HepG2 (cell line): ENCODE measurements around the gene FLACC1. TPM values are rescaled to one million over a fixed set of nuclear protein-coding genes. Genes with fewer than 3 reads are reported as not detected.
A peak's percentile ranks its signal among the peaks of the same experiment; 100 is the strongest.

Source experiments
- ATAC-seq: fragments of 200-7000 bp; cut with Tn5 transposase; 3 replicates; pipeline ENCODE4 v1.9.1; 2020; ENCODE audit warnings: mild to moderate bottlenecking, moderate library complexity
- BruUV-seq: library from RNA; stranded (reverse); fragments of 400-500 nt; replicated peaks from 2 replicates; lab custom pipeline; 2021; lab: Mats Ljungman, UMichigan
- CTCF ChIA-PET: fragments of 300-600 bp; formaldehyde crosslinking; extraction: SDS; loops from one replicate; lab custom pipeline; 2021; ENCODE audit warnings: low total read pairs, inconsistent platforms, low intra/inter-chr PET ratio; lab: Yijun Ruan, JAX
- POLR2A ChIA-PET: fragments of 350-600 bp; sonication (Branson Sonifier 250); formaldehyde crosslinking; loops from one replicate; lab custom pipeline; 2020; ENCODE audit warnings: antibody characterized with exemption, inconsistent platforms; lab: Yijun Ruan, JAX
- DNase-seq: peaks from one replicate; pipeline ENCODE4 v3.0.0-alpha.2; 2015; ENCODE audit warnings: low spot score
- FAIRE-seq: peaks from 3 replicates; lab custom pipeline; 2011; peaks lifted over from hg19 to GRCh38; lab: Jason Lieb, UNC
- H2AFZ ChIP-seq: one replicate; pipeline ENCODE4 v1.6.1; 2011; ENCODE audit warnings: low read length, inconsistent platforms
- H3K27ac ChIP-seq: fragments of 300-600 bp; 3 replicates; pipeline ENCODE4 v1.8.0; 2011; ENCODE audit warnings: mixed run types, mild to moderate bottlenecking, mixed read lengths, low read length, inconsistent platforms; ENCODE audit not compliant: insufficient read depth; ENCODE audit errors: extremely low read length
- H3K27me3 ChIP-seq, 2 experiments: fragments of 200-600 bp in 1 of 2; 2 replicates in 1 of 2; 3 replicates in 1 of 2; pipeline versions ENCODE4 v1.6.0 to v1.8.0; 2011; ENCODE audit warnings: low read length in 2 of 2, mild to moderate bottlenecking in 2 of 2, moderate library complexity in 2 of 2, inconsistent platforms in 1 of 2; ENCODE audit not compliant: insufficient read depth in 2 of 2, control insufficient read depth in 1 of 2
- H3K36me3 ChIP-seq, 2 experiments: fragments of 200-600 bp in 1 of 2; replicated peaks in 1 of 2; 2 replicates in 1 of 2; 3 replicates in 1 of 2; pipeline versions ENCODE4 v1.5.1 to v1.8.0; 2011; ENCODE audit warnings: low read length in 2 of 2, inconsistent platforms in 1 of 2; ENCODE audit not compliant: insufficient read depth in 2 of 2, control insufficient read depth in 1 of 2
- H3K4me1 ChIP-seq: 2 replicates; pipeline ENCODE4 v1.5.1; 2012; ENCODE audit warnings: low read length, inconsistent platforms; ENCODE audit not compliant: insufficient read depth
- H3K4me2 ChIP-seq: 2 replicates; pipeline ENCODE4 v1.6.0; 2011; ENCODE audit warnings: low read depth, low read length, inconsistent platforms
- H3K4me3 ChIP-seq, 3 experiments: fragments of 200-600 bp in 1 of 3; sonication (generic), shearing (Covaris generic) in 1 of 3; replicated peaks in 1 of 3; 2 replicates each; pipeline ENCODE4 v1.5.1; 2011 to 2016; ENCODE audit warnings: low read length in 3 of 3, inconsistent platforms in 2 of 3, low read depth in 2 of 3, mild to moderate bottlenecking in 2 of 3, control low read depth in 1 of 3, mixed read lengths in 1 of 3; ENCODE audit not compliant: insufficient read depth in 1 of 3
- H3K79me2 ChIP-seq: one replicate; pipeline ENCODE4 v1.6.1; 2011; ENCODE audit warnings: low read length, inconsistent platforms; ENCODE audit not compliant: insufficient read depth
- H3K9ac ChIP-seq: 2 replicates; pipeline ENCODE4 v1.6.0; 2011; ENCODE audit warnings: mild to moderate bottlenecking, low read depth, low read length, inconsistent platforms; ENCODE audit not compliant: insufficient read depth
- H3K9me3 ChIP-seq: 2 replicates; pipeline ENCODE4 v1.5.1; 2012; ENCODE audit warnings: mild to moderate bottlenecking, low read length
- H4K20me1 ChIP-seq: 2 replicates; pipeline ENCODE4 v1.6.0; 2011; ENCODE audit warnings: inconsistent platforms, mild to moderate bottlenecking, low read length, moderate library complexity; ENCODE audit not compliant: insufficient read depth
- ATF4 ChIP-seq, 2 experiments: fragments of 450-650 bp in 1 of 2; sonication (generic) in 1 of 2; formaldehyde crosslinking; IDR thresholded peaks; 2 replicates each; pipeline versions ENCODE4 v1.5.0 to v1.8.0; 2020 to 2022; ENCODE audit warnings: mild to moderate bottlenecking in 1 of 2, missing genetic modification reagents in 1 of 2
- CEBPB ChIP-seq: IDR thresholded peaks from 2 replicates; pipeline ENCODE4 v1.6.1; 2011; ENCODE audit warnings: low read depth, low read length, improper control_type of control experiment, borderline replicate concordance
- CEBPG ChIP-seq: IDR thresholded peaks from 2 replicates; pipeline ENCODE4 v1.6.1; 2016
- RBAK ChIP-seq: sonication (generic); formaldehyde crosslinking; IDR thresholded peaks from 2 replicates; pipeline ENCODE4 v1.5.1; 2020; ENCODE audit warnings: mild to moderate bottlenecking, missing genetic modification reagents
- U2AF1 ChIP-seq: fragments of 200-400 bp; formaldehyde crosslinking; optimal IDR thresholded peaks from 2 replicates; pipeline ENCODE3; 2017; ENCODE audit warnings: mild to moderate bottlenecking, low read depth, low read length
- ZBTB8A ChIP-seq: sonication (generic); formaldehyde crosslinking; IDR thresholded peaks from 2 replicates; pipeline ENCODE4 v1.4.0; 2020; ENCODE audit warnings: mild to moderate bottlenecking, low read depth, missing genetic modification reagents, borderline replicate concordance
- ZNF12 ChIP-seq: sonication (generic); formaldehyde crosslinking; IDR thresholded peaks from 2 replicates; pipeline ENCODE4 v1.5.0; 2020; ENCODE audit warnings: missing genetic modification reagents
- ZNF510 ChIP-seq: sonication (generic); formaldehyde crosslinking; IDR thresholded peaks from 2 replicates; pipeline ENCODE4 v1.4.0; 2020; ENCODE audit warnings: low read depth, mild to moderate bottlenecking, missing genetic modification reagents
- ZNF788 ChIP-seq: sonication (generic); formaldehyde crosslinking; IDR thresholded peaks from 2 replicates; pipeline ENCODE4 v1.5.0; 2020; ENCODE audit warnings: mild to moderate bottlenecking, missing genetic modification reagents, borderline replicate concordance
- WGBS: methylation state at CpG from one replicate; pipeline ENCODE4 v1.1.6; 2017; ENCODE audit warnings: low lambda C conversion rate; 5-methylcytosine and 5-hydroxymethylcytosine counted together
- in situ Hi-C: cut with HindIII; loops from 2 replicates; pipeline ENCODE4 v1.10.0; 2017; ENCODE audit warnings: low pct_unique_long_range_greater_than_20kb; ENCODE audit not compliant: extremely low pct_ligation_motif_present
- intact Hi-C: fragments of 100-400 bp; cut with micrococcal nuclease; formaldehyde crosslinking; loops from one replicate; pipeline ENCODE4 v1.10.0; 2022; ENCODE audit not compliant: unreplicated experiment
- polyA plus RNA-seq, 8 experiments: library from polyadenylated mRNA; depleted of rRNA in 3 of 8; stranded (reverse) in 7 of 8; unstranded in 1 of 8; fragments of >200 nt; fragmentation: Illumina TruSeq in 4 of 8; extraction: Trizol in 4 of 8; gene quantifications; 2 replicates each; pipeline versions ENCODE4 v1.2.1 to v1.2.3, GENCODE V29; 2011 to 2016; ENCODE audit warnings: low read depth in 4 of 8, missing spikeins in 1 of 8, mixed read lengths in 1 of 8; ENCODE audit not compliant: insufficient read depth in 1 of 8
- total RNA-seq, 5 experiments: library from RNA; depleted of rRNA; stranded (reverse); fragments of >200 nt; fragmentation: Illumina TruSeq; extraction: Trizol; gene quantifications; 2 replicates each; pipeline ENCODE4 v1.2.3, GENCODE V29; 2016; ENCODE audit warnings: low read depth in 1 of 5

The FLACC1 gene
- total and polyA plus RNA-seq, 2 of the 13 experiments (the other 11 are each of a cell fraction or from before 2014, with no cell fraction given), result 0.35 to 0.59 TPM

- no peak overlapping the region for H3K27ac ChIP-seq
- WGBS, result 12% methylated on average over 4 of the region's 4 CpGs
- DNase-seq (no peak), FAIRE-seq (no peak), ATAC-seq (no peak)
- no peaks in the 10 kb centered on the region; a peak in 1 of 5 replicates for H3K27me3 ChIP-seq
- in situ Hi-C loops (no loop called here), intact Hi-C loops (no loop called here)
- no peaks in the 10 kb centered on the region for H3K9me3 ChIP-seq
- H3K4me2 ChIP-seq, result no peak overlapping the region
- H3K36me3 ChIP-seq, result no peaks in the 10 kb centered on the region
- peaks cover 16% of the 10 kb centered on the region for H3K4me1 ChIP-seq
- no TSS peak for BruUV-seq
- no peaks in the 10 kb centered on the region for H4K20me1 ChIP-seq
- TF ChIP-seq ZBTB8A (CRISPR knock-in tag) (no peak), U2AF1 (no peak)
- POLR2A ChIA-PET, result no interaction called here
- CTCF ChIA-PET, result no interaction called here
- H3K9ac ChIP-seq, result no peak overlapping the region
- H3K79me2 ChIP-seq, result no peaks in the 10 kb centered on the region
- H2AFZ ChIP-seq, result no peak overlapping the region
- no peak overlapping the region for H3K4me3 ChIP-seq
These were observed 7.5 kb downstream of the FLACC1 start for GRCh38 chr2:201349601-201350000.

GRCh38 chr2:201348758-201349157 lies 8.4 kb downstream of the FLACC1 start:
- Histone ChIP-seq H3K36me3 (no peaks in the 10 kb centered on the region), H3K79me2 (no peaks in the 10 kb centered on the region), H2AFZ (no peak overlapping the region), H3K4me3 (no peak overlapping the region), H3K4me1 (peaks cover 16% of the 10 kb centered on the region), H3K4me2 (no peak overlapping the region), H3K27me3 (no peaks in the 10 kb centered on the region; a peak in 1 of 5 replicates), H4K20me1 (no peaks in the 10 kb centered on the region), H3K9ac (no peak overlapping the region), H3K27ac (no peak overlapping the region), H3K9me3 (no peaks in the 10 kb centered on the region)
- intact Hi-C loops, result no loop called here
- DNase-seq, result peak; percentile 31
- ChIA-PET CTCF (no interaction called here), POLR2A (no interaction called here)
- ATAC-seq, result 0 out of 3 replicates have a peak, but pooled peaks have one; percentile 15
- TF ChIP-seq ZNF12 (peak; percentile 95), RBAK (0 out of 2 replicates have a peak, but pooled peaks have one; percentile 74), CEBPB (peak; percentile 87), ATF4 (CRISPR knock-in tag; IDR thresholded peaks at IDR 0.05) (peak in 1 of 2 experiments; percentile 65; a peak in 2 of 4 replicates), ZNF788 (CRISPR knock-in tag) (no peak), CEBPG (peak; percentile 79), ZNF510 (no peak)
- no TSS peak for BruUV-seq
- in situ Hi-C loops, result no loop called here
- WGBS, result 9% methylated on average over 1 of the region's 1 CpG
- FAIRE-seq, result peak; percentile 70
